Measurements from ENCODE around the gene PRR36. TPM values are rescaled to one million over a fixed set of nuclear protein-coding genes. Genes with fewer than 3 reads are reported as not detected.
"Not testable (repeated sequence)": the region's sequence is repeated elsewhere in the genome, so short reads cannot be mapped to it uniquely, and the experiment has no call there.

The PRR36 gene
- total RNA-seq, 4 donors from 2014 or later = 0.16 TPM; not detected in 3

DNA sequence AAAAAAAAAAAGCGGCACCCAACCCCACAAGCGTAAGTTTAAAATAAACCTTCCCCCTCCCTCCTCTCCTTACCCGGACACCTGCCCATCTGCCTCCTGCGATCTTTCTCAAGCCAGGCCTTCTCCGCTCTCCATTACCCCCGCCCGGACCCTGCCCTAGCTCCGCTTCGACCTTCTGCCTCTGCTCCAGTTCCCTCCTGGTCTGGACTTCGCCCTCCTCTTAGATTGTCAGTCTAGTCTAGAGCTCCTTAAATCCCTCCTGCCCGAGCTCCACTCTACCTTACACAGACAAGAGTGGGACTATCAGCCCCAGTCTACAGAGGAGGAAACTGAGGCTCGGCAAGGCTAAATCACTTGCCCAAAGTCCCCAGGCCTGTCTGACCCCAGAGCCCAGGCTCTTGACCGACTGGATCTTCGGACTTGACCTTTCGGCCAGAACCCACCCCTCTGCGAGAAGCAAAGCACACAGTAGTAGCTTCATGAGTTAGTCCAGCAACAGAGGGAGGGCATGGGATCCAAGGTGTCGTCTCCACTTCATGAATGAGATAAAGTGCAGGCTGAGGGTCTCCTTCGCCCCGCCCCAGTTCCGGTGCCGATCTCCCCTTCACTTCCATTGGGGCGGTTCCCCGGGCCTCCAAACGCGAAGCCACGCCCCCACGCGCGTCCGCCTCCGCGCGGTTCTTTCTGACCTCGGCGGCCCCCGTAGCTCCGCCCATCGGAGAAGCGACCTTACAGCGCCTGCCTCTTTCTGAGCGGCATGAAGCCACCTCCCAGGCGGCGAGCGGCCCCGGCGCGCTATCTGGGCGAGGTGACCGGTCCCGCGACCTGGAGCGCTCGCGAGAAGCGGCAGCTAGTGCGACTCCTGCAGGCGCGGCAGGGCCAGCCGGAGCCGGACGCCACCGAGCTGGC is 45.7 kb upstream of the PRR36 start, which contains the start of gene SNAPC2:
Gene SNAPC2 (plus strand): TSS at position 729 of the 909 bp plus-strand sequence. CDS start 29 bp downstream, at position 758.
- DNase-seq = peak; percentile 98
- no peaks in the 10 kb centered on the region for H3K9me3 ChIP-seq
- H3K27me3 ChIP-seq = peaks cover 49% of the 10 kb centered on the region
- H3K4me3 ChIP-seq = peak within 1 kb of the TSS; percentile 67 to 83 (median 71)
- 5 to 7% methylated on average over 4 to 60 of the region's 62 CpGs for WGBS, 2 donors (ENCODE audit: low coverage in 1 of 2)
- peaks cover 29 to 63% (median 47%) of the 10 kb centered on the region in 4 donors for H3K4me1 ChIP-seq
- in situ Hi-C loops (cut with MboI; ENCODE audit: low pct_ligation_motif_present in 1 of 4, low pct_unique_long_range_greater_than_20kb in 1 of 4, low sequenced_read_pairs in 3 of 4) (no loop called here), intact Hi-C loops (cut with DNase I; ENCODE audit: low total_unique reads) (no loop called here)
- TF ChIP-seq POLR2AphosphoS5 (IDR thresholded peaks at IDR 0.05) = peak; percentile 71 to 84 (median 77)
- TF ChIP-seq EP300 (IDR thresholded peaks at IDR 0.05; ENCODE audit: low read depth) = peak; percentile 30
- TF ChIP-seq POLR2A (IDR thresholded peaks at IDR 0.05) = peak; percentile 36
- TF ChIP-seq CTCF (IDR thresholded peaks at IDR 0.05) = no peak
- peak within 1 kb of the TSS; percentile 88 to 99 (median 94) for H3K27ac ChIP-seq
- peaks cover 0 to 10% (median 0%) of the 10 kb centered on the region in 4 donors for H3K36me3 ChIP-seq

DNA sequence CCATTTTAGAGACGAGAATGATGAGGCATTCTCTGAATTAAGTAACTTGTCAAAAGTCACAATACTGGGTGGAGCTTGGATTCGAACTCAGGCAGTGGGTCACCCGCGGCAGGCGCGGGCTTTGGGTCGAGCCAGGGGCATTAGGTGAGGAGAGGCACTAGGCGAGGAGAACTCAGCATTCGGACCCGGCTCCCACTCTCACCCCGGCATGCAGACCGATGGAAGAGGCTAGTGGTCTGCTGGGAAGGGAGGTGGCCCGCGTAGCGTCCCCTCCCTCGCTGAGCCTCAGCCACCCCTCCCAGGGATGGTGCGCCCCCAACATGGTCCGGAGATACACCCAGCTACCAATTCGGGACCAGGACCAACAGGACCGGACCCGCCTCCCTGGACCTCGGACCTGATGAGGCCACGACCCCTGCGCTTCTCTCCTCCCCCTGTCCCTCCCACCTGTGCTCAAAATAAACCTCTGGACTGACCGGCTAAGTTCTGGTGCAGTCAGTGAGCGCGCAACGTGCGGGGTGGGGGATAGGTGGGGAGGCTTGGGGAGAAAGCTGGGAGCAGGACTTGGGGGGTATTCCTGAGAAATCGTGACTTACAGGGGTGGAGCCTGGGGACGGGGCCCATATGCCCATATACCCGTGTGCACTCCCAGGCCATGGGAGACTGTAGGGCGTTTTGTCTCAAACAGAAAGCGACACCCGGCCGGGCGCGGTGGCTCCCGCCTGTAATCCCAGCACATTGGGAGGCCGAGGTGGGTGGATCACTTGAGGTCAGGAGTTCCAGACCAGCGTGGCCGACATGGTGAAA is 44.6 kb upstream of the PRR36 start:
- Histone ChIP-seq H3K4me3 (peak overlapping the region in 2 of 4 donors; percentile 67 to 69), H3K27me3 (peaks cover 59% of the 10 kb centered on the region)
- intact Hi-C loops (cut with DNase I; ENCODE audit: low total_unique reads) = no loop called here

DNA sequence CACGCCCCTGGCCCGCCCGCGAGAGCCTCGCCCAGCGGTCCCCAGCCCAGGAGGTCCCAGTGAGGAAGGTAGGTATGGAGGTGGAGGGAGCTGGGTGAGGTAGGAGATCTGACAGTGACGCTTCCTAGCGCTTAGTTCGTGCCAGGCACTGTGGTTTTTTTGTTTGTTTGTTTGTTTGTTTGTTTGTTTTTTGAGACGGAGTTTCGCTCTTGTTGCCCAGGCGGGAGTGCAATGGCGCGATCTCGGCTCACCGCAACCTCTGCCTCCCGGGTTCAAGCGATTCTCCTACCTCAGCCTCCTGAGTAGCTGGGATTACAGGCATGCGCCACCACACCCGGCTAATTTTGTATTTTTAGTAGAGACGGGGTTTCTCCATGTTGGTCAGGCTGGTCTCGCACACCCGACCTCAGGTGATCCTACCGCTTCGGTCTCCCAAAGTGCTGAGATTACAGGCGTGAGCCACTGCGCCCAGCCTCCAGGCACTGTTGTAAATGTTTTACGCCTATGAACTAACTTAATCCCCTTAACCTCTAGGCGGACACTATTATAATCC is 43.9 kb upstream of the PRR36 start:
- DNase-seq = not testable (repeated sequence)
- peak overlapping the region in 2 of 4 donors; percentile 23 to 41 for H3K4me3 ChIP-seq

More for the DNA sequence above, 44.6 kb upstream of the PRR36 start:
- Histone ChIP-seq H3K4me1 (peaks cover 28 to 60% (median 43%) of the 10 kb centered on the region in 4 donors), H3K36me3 (peaks cover 0 to 10% (median 0%) of the 10 kb centered on the region in 4 donors), H3K9me3 (no peaks in the 10 kb centered on the region), H3K27ac (peak overlapping the region in 3 of 4 donors; percentile 87 to 99 (median 97))
- DNase-seq = no peak
- TF ChIP-seq CTCF (IDR thresholded peaks at IDR 0.05) (no peak), POLR2A (IDR thresholded peaks at IDR 0.05) (peak; percentile 10)
- in situ Hi-C loops (cut with MboI; ENCODE audit: low pct_ligation_motif_present in 1 of 4, low pct_unique_long_range_greater_than_20kb in 1 of 4, low sequenced_read_pairs in 3 of 4) = no loop called here
- WGBS, 2 donors (ENCODE audit: low coverage in 1 of 2) = 53% methylated on average over 39 of the region's 42 CpGs; no CpG with 5 or more reads in 1 of the 2 donors

More for the DNA sequence above, 43.9 kb upstream of the PRR36 start:
- H3K36me3 ChIP-seq; in situ Hi-C loops (cut with MboI; ENCODE audit: low pct_ligation_motif_present in 1 of 4, low pct_unique_long_range_greater_than_20kb in 1 of 4, low sequenced_read_pairs in 3 of 4); H3K9me3 ChIP-seq; intact Hi-C loops (cut with DNase I; ENCODE audit: low total_unique reads): not testable (repeated sequence)
- peaks cover 59% of the 10 kb centered on the region for H3K27me3 ChIP-seq
- peak overlapping the region in 2 of 4 donors; percentile 9 to 56 for H3K27ac ChIP-seq
- TF ChIP-seq CTCF (IDR thresholded peaks at IDR 0.05) = peak in 2 of 5 experiments; percentile 6 to 20
- H3K4me1 ChIP-seq = peaks cover 28 to 60% (median 43%) of the 10 kb centered on the region in 4 donors
- WGBS, 2 donors (ENCODE audit: low coverage in 1 of 2) = 25 to 39% methylated on average over 8 to 29 of the region's 29 CpGs
